GM21367 (cell line): ENCODE results near the gene TNFAIP8.

Source experiments
- ATAC-seq: cut with Tn5 transposase; IDR thresholded peaks from one replicate; pipeline ENCODE4 v1.9.1; 2021; ENCODE audit not compliant: unreplicated experiment

The TNFAIP8 gene

GRCh38 chr5:119355685-119356611 lies at the start of gene TNFAIP8:
Gene TNFAIP8, plus strand, starts transcription at chr5:119356019. Its CDS starts 72 bp downstream, at chr5:119356091.
- ATAC-seq: peak; percentile 32

DNA sequence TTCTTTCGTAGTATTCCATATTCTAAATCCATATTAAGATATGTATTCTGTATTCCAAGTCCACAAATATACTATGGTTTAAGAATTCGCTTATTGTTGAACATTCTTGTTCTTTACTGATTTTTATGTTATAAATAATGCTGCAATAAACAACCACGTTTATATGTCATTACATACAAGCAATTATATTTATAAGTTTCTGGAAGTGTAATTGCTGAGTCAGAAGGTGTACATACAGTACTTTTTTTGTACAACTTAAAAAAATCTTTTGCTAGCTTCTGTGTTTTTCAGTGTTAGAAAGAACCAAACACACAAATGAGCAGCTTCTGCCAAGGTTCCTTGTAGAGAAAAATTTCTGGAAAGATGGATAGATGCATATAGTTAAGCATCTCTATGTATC lies 48.6 kb upstream of the TNFAIP8 start:
- no peak for ATAC-seq

GRCh38 chr5:119309326-119309725 lies 46.5 kb upstream of the TNFAIP8 start:
- no peak for ATAC-seq

DNA sequence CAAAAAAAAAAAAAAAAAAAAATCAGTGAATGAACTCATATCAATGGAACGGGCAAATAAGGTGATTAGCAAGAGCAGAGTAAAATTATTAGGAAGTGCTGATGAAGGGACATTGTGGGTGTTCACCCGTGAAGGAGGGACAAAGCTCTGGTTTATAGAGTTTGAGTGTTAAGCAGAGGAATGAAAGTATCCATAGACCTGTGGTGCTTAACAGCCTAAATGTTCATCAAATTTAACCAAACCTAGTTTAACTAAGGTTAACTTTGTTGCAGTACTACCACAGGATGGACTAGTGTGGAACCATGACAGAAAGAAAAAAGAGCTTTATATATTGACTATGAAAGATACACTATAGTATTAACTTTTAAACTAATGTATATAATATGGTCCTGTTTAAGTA lies 44.1 kb upstream of the TNFAIP8 start:
- ATAC-seq: no peak

- no peak for ATAC-seq
Observed at GRCh38 chr5:119312403-119312802, 43.4 kb upstream of the TNFAIP8 start.

GRCh38 chr5:119313197-119313596 lies 42.6 kb upstream of the TNFAIP8 start:
- ATAC-seq: no peak

DNA sequence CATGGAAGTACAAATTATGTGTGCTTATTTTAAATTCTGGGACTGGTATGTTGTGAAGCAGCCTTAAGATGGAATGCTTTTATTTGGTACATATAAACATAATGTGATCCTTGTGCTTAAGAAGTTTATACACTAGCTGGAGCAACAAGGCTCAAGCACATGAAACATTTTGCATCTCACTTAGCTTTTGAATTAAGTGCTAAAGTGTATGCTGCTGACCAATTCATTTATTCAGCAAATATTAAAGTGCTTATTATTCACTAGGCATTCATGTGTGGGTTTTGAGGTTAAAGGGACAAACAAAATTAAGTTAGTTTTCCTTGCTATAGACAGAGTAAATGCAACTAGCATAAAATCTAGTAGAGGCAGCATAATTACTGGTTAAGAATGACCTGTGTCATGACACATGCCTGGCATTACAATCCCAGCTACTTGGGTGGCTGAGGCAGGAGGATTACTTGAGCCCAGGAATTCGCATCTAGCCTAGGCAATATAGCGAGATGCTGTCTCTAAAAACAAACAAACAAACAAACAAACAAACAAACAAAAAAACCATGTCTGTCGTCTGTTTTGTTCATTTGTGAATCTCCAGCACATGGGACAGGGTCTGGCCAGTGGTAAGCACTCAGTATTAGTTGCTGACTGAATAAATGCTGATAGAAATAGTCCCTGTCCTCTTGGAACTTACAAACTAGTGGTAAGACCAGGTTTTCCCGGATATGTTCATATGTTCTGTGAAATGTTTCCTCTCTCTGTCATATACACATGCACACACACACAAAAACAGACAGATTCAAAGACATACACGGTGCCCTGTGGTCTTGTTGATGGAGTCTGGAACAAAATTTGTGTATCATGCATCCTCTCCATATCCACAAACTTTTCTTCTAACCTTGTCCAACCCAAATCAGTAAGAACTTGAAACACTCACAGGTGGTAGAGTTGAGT lies 41.9 kb upstream of the TNFAIP8 start:
- ATAC-seq: no peak

DNA sequence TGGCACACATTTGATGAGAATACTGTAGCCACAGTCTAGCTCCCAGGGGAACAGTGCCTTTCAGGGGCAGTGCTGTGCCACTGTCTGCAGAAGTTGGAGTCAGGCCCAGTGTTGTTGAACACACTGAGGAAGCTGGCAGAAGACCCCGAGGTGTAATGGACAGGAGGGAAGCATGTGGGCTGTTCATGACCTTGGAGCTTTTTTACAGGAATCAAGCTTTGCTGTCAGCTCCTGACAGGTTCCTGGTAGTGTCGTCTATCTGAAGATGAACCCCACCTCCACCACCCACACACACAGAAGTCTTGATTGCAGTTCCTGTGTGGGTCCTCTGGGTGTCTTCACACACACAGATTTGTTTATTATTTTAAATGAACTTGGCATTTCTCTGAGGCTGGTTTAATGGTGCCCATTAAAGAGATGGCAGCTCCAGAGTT lies 40.3 kb upstream of the TNFAIP8 start:
- peak; percentile 69 for ATAC-seq

DNA sequence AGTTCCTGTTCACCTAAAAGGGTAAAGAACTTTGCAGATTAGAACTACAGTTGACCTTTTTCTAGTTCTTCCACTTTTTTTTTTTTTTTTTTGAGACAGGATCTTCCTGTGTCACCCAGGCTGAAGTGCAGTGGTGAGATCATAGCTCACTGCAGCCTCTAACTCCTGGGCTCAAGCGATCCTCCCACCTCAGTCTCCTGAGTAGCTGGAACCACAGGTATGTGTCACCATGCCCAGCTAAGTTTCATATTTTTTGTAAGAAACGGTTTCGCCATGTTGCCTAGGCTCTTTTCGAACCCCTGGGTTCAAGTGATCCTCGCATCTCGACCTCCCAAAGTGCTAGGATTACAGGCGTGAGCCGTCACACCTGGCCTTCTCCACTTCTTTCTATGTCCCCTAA lies 39.7 kb upstream of the TNFAIP8 start:
- no peak for ATAC-seq

DNA sequence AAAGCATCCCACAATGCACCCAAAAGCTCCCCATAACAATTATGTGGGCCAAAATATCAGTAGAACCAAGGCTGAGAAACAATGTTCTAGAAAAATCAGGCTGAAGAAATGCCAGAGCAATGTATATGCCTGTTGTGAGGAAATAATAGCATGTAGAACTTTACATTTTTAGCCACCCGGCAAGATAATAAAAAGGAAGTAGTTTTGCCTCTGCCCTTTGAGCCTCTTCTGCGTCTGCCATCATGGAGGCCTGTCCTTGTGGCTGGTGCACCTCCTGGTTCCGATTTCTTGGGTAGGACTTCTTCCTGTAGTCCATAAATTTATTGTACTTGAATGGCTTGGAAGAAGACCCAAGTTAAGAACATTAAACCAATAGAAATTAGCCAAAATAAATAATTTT lies 38.9 kb upstream of the TNFAIP8 start:
- ATAC-seq: no peak

DNA sequence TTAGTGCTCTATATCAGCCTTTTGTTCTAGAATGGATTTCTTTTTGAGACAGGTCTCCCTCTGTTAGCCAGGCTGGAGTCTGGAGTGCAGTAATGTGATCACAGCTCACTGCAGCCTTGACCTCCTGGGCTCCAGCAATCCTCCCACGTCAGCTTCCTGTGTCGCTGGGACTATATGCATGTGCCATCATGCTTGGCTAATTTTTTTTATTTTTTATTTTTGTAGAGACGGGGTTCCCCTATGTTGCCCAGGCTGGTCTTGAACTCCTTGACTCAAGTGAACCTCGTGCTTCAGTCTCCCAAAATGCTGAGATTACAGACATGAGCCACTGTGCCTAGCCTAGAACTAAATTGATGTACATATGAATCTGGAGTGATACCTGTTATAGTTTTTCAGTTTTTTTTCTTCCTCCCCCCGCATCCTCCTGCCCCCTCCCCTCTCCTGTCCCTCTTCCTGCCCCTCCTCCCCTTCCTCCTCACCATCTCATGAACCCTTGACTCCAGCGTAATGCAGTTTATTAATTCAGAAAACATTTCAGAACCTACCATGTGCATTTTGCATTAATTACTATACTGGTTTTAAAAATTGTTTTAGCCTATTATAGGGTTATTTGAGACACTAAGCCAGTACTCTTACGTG lies 37.4 kb upstream of the TNFAIP8 start:
- peak; percentile 28 for ATAC-seq

DNA sequence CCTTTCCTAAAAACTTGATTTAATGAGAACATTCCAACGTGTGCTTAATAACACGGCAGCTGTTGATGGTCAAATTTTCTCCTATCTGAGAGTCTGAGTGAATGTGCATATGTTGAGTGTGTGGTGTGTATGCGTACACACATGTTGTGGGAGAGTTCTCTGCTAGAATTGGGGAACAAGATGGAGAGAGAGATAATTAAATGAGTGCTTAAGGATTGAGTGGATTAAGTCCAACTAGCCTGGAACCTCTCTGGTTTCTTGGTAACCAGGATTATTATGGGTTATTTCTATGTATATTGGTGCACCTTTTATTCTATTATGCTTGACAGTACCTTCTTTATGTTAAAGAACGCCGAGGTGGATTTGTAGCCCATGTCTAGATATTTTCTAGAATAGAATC lies 36.4 kb upstream of the TNFAIP8 start:
- no peak for ATAC-seq

DNA sequence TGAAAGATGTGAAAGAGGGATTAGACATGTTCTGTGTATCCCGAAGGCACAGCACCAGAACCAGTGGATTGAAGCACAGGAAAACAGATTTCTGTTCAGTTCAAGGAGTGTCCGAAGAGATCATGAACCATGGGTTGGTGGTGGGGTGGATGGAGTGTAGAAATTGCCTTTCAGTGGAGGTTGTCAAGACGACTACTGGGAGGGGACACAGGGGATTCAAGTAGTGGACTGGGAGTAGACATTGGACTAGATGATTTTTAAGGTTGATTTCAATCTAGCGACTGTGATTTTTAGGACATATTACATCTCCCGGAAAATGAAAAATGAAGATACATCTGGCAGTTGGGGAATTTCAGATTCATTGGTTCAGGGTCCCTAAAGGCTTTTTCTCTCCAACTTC lies 35.9 kb upstream of the TNFAIP8 start:
- ATAC-seq: no peak

GRCh38 chr5:119321569-119322311 lies 34.1 kb upstream of the TNFAIP8 start:
- ATAC-seq: no peak

DNA sequence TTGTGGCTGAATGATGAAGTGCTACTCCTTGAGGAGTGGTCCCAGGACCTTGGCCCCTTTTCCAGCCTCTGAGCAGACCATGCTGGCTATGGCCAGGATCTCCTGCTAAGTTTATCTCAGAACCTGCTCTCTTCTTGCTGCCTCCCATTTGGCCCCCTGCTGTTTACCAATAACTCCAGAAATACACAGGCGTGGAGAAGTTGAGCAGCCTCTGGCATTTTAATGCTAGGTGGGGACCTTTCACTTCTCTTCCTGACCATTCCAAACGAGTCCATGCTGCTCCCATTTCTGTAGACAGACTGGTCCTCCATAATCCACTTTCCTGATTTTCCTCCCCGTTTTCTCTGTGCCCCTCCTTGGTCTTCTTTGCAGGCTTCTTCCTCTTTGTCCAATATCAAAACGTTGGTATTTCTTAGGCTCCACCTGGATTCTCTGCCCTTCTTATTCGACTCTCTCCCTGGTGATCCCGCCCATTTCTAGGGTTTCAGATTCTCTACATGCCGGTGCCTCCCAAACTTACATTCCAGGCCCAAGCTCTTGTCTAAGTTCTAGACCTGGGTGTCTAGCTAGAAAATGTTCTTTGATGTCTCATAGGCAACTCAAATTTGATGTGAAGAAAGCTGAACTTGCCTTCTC lies 33.4 kb upstream of the TNFAIP8 start:
- ATAC-seq: no peak

- ATAC-seq: peak; percentile 46
Observed at GRCh38 chr5:119322948-119323537, 32.8 kb upstream of the TNFAIP8 start.

- no peak for ATAC-seq
Observed at GRCh38 chr5:119323601-119324000, 32.2 kb upstream of the TNFAIP8 start.

DNA sequence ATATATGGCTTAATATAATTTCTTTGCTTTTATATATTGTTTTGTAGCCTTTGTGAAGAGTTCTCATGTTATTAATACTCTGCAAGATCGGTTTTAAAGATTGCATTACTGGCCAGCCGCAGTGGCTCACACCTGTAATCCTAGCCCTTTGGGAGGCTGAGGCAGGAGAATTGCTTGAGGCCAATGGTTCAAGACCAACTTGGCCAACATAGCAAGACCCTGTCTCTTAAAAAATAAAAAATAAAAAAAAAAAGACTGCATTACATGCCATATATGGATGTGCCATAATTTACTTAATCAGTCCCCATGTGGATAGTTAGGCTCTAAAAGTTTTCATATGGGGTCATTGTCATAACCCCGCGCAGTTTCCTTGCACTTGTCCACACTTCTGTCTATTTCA lies 31.0 kb upstream of the TNFAIP8 start:
- ATAC-seq: no peak

DNA sequence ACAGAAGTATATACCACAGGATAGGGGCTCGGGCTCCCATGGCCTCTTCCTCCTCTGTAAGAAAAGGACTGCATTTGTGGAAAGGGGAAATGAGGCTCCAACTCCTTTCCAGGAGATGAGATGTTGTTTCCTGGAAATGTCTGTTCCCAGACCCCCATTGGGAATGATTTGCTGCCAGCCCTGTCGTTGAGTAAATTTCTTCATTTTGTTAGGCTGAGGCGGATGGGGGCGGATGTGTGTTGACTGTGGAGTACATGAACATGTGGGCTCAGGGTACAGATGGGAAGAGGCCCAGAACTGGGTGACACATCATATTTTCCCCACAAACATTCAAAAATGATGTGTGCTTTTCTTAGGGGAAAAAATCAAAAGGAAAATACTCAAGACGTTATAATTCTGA lies 28.8 kb upstream of the TNFAIP8 start:
- ATAC-seq: no peak
